ENCODE results near the gene SMIM36.
A peak's percentile ranks its signal among the peaks of the same experiment; 100 is the strongest.
"Not testable (repeated sequence)": the region's sequence is repeated elsewhere in the genome, so short reads cannot be mapped to it uniquely, and the experiment has no call there.

The SMIM36 gene

GRCh38 chr17:55500103-55500502 lies 11.1 kb downstream of the SMIM36 start:
- DNase-seq: no peak

- peak; percentile 16 for DNase-seq
These were observed 15.0 kb downstream of the SMIM36 start for GRCh38 chr17:55496094-55496881.

GRCh38 chr17:55495239-55495638 lies 16.0 kb downstream of the SMIM36 start:
- DNase-seq: no peak

- DNase-seq: no peak
These were observed 18.4 kb downstream of the SMIM36 start for GRCh38 chr17:55492781-55493341.

GRCh38 chr17:55490376-55490775 lies 20.9 kb downstream of the SMIM36 start:
- no peak for DNase-seq

- DNase-seq: no peak
These were observed 23.4 kb downstream of the SMIM36 start for GRCh38 chr17:55487695-55488432.

- DNase-seq: no peak
These were observed 26.7 kb downstream of the SMIM36 start for GRCh38 chr17:55484575-55484974.

GRCh38 chr17:55482591-55483389 lies 28.5 kb downstream of the SMIM36 start:
- no peak for DNase-seq

- no peak for DNase-seq
These were observed 30.5 kb downstream of the SMIM36 start for GRCh38 chr17:55480631-55481315.

- no peak for DNase-seq
These were observed 31.3 kb downstream of the SMIM36 start for GRCh38 chr17:55479903-55480302.

- no peak for DNase-seq
These were observed 32.3 kb downstream of the SMIM36 start for GRCh38 chr17:55478971-55479370.

- no peak for DNase-seq
These were observed 44.6 kb downstream of the SMIM36 start for GRCh38 chr17:55466671-55467070.

GRCh38 chr17:55465771-55466170 lies 45.5 kb downstream of the SMIM36 start:
- not testable (repeated sequence) for DNase-seq

GRCh38 chr17:55463600-55463999 lies 47.7 kb downstream of the SMIM36 start:
- no peak for DNase-seq

GRCh38 chr17:55462711-55463110 lies 48.5 kb downstream of the SMIM36 start:
- no peak for DNase-seq

- no peak for DNase-seq
These were observed 49.0 kb downstream of the SMIM36 start for GRCh38 chr17:55462234-55462633.

GRCh38 chr17:55458978-55459377 lies 52.3 kb downstream of the SMIM36 start:
- DNase-seq: no peak

- no peak for DNase-seq
These were observed 52.9 kb downstream of the SMIM36 start for GRCh38 chr17:55458287-55458900.

- no peak for DNase-seq
These were observed 54.7 kb downstream of the SMIM36 start for GRCh38 chr17:55456307-55457240.

GRCh38 chr17:55454906-55455474 lies 56.3 kb downstream of the SMIM36 start:
- DNase-seq: no peak
